H1 (cell line): ENCODE measurements around the gene ZBTB22. TPM values are rescaled to one million over a fixed set of nuclear protein-coding genes. Genes with fewer than 3 reads are reported as not detected.
A peak's percentile ranks its signal among the peaks of the same experiment; 100 is the strongest.

Experiments used
- ASH2L ChIP-seq: fragments of 200-600, 300-600 bp; sonication (generic); IDR thresholded peaks from one replicate; pipeline ENCODE4 v1.7.1; 2017; ENCODE audit warnings: low read length
- BACH1 ChIP-seq: IDR thresholded peaks from 2 replicates; pipeline ENCODE4 v1.6.1; 2012; ENCODE audit warnings: low read length, improper control_type of control experiment
- CBX8 ChIP-seq: fragments of 300-800, 300-1000 bp; sonication (generic); IDR thresholded peaks from 2 replicates; pipeline ENCODE4 v1.7.1; 2016; ENCODE audit warnings: low read depth, low read length, borderline replicate concordance
- CREB1 ChIP-seq: IDR thresholded peaks from 2 replicates; pipeline ENCODE4 v1.6.1; 2012; ENCODE audit warnings: inconsistent platforms
- CTBP2 ChIP-seq: IDR thresholded peaks from 2 replicates; pipeline ENCODE4 v1.7.0; 2011; ENCODE audit warnings: borderline replicate concordance, mild to moderate bottlenecking, moderate library complexity, mixed read lengths, low read length; ENCODE audit not compliant: insufficient read depth, insufficient read length
- EP300 ChIP-seq, 2 experiments: IDR thresholded peaks; 1 replicate in 1 of 2; 2 replicates in 1 of 2; pipeline ENCODE4 v1.6.1; 2011 to 2012; ENCODE audit warnings: low read depth in 2 of 2, low read length in 2 of 2, mild to moderate bottlenecking in 2 of 2, borderline replicate concordance in 1 of 2, inconsistent platforms in 1 of 2, moderate library complexity in 1 of 2
- GTF2F1 ChIP-seq: IDR thresholded peaks from 2 replicates; pipeline ENCODE4 v1.6.1; 2012; ENCODE audit warnings: low read depth, low read length, improper control_type of control experiment, borderline replicate concordance
- JUN ChIP-seq: IDR thresholded peaks from 2 replicates; pipeline ENCODE4 v1.6.1; 2011; ENCODE audit warnings: low read depth, mild to moderate bottlenecking, improper control_type of control experiment, low read length
- POLR2AphosphoS5 ChIP-seq: IDR thresholded peaks from 2 replicates; pipeline ENCODE4 v1.6.1; 2011; ENCODE audit warnings: low read depth, low read length
- POU5F1 ChIP-seq: IDR thresholded peaks from 2 replicates; pipeline ENCODE4 v1.6.1; 2011; ENCODE audit warnings: low read depth, mild to moderate bottlenecking, low read length, moderate library complexity
- SIN3A ChIP-seq, 2 experiments: IDR thresholded peaks in 1 of 2; conservative IDR thresholded peaks in 1 of 2; 2 replicates each; pipeline ENCODE4 v1.6.1; 2011 to 2012; ENCODE audit warnings: low read length in 2 of 2, improper control_type of control experiment in 1 of 2, low read depth in 1 of 2, mild to moderate bottlenecking in 1 of 2
- SIRT6 ChIP-seq: IDR thresholded peaks from one replicate; pipeline ENCODE4 v1.7.1; 2012; ENCODE audit warnings: low read length, inconsistent platforms
- SIX5 ChIP-seq: IDR thresholded peaks from 2 replicates; pipeline ENCODE4 v1.6.1; 2011; ENCODE audit warnings: mild to moderate bottlenecking, low read depth, low read length
- SP1 ChIP-seq: IDR thresholded peaks from 2 replicates; pipeline ENCODE4 v1.6.1; 2011; ENCODE audit warnings: low read depth, low read length
- SP4 ChIP-seq: IDR thresholded peaks from 2 replicates; pipeline ENCODE4 v1.6.1; 2012; ENCODE audit warnings: low read length, inconsistent platforms
- TAF1 ChIP-seq: IDR thresholded peaks from 2 replicates; pipeline ENCODE4 v1.6.1; 2011; ENCODE audit warnings: mild to moderate bottlenecking, low read depth, low read length
- TBP ChIP-seq: IDR thresholded peaks from 2 replicates; pipeline ENCODE4 v1.6.1; 2011; ENCODE audit warnings: low read depth, low read length, improper control_type of control experiment
- TCF12 ChIP-seq: IDR thresholded peaks from 2 replicates; pipeline ENCODE4 v1.6.1; 2011; ENCODE audit warnings: low read depth, mild to moderate bottlenecking, low read length
- YY1 ChIP-seq: IDR thresholded peaks from 2 replicates; pipeline ENCODE4 v1.6.1; 2011; ENCODE audit warnings: low read depth, mild to moderate bottlenecking, low read length
- ZNF274 ChIP-seq: IDR thresholded peaks from 2 replicates; pipeline ENCODE4 v1.7.0; 2012; ENCODE audit warnings: low read length, borderline replicate concordance; ENCODE audit errors: extremely low read depth
- polyA plus RNA-seq, 7 experiments: library from polyadenylated mRNA; depleted of rRNA in 3 of 7; stranded (reverse) in 5 of 7; unstranded in 2 of 7; fragments of >200 nt in 5 of 7; fragments of 200-250 nt in 2 of 7; gene quantifications; 1 replicate in 5 of 7; 2 replicates in 1 of 7; 4 replicates in 1 of 7; pipeline versions ENCODE4 v1.2.1 to v1.2.3, GENCODE V29; 2011 to 2013; ENCODE audit warnings: missing spikeins in 2 of 7, mixed read lengths in 2 of 7
- total RNA-seq: library from RNA; stranded (reverse); fragmentation: NEBNext Ultra II Directional; extraction: Animal tissue kit (Norgen Biotek cat#: 25700); gene quantifications from 2 replicates; pipeline ENCODE4 v1.2.1, GENCODE V29; 2021
- TF ChIP-seq, protein P1 (sequence below), 3 experiments: IDR thresholded peaks; 1 replicate in 2 of 3; 2 replicates in 1 of 3; pipeline versions ENCODE4 v1.5.1 to v1.6.1; 2011; ENCODE audit warnings: low read length in 3 of 3, mild to moderate bottlenecking in 3 of 3, inconsistent platforms in 2 of 3, low read depth in 1 of 3, moderate library complexity in 1 of 3; ENCODE audit not compliant: insufficient read depth in 1 of 3; ENCODE audit errors: control extremely low read depth in 1 of 3
- TF ChIP-seq, protein P2 (sequence below): IDR thresholded peaks from 2 replicates; pipeline ENCODE4 v1.6.1; 2012; ENCODE audit warnings: inconsistent platforms

The ZBTB22 gene
- total and polyA plus RNA-seq, 2 of the 8 experiments (the other 6 are each of a cell fraction or from before 2014, with no cell fraction given), result 7.4 to 9.9 TPM

DNA sequence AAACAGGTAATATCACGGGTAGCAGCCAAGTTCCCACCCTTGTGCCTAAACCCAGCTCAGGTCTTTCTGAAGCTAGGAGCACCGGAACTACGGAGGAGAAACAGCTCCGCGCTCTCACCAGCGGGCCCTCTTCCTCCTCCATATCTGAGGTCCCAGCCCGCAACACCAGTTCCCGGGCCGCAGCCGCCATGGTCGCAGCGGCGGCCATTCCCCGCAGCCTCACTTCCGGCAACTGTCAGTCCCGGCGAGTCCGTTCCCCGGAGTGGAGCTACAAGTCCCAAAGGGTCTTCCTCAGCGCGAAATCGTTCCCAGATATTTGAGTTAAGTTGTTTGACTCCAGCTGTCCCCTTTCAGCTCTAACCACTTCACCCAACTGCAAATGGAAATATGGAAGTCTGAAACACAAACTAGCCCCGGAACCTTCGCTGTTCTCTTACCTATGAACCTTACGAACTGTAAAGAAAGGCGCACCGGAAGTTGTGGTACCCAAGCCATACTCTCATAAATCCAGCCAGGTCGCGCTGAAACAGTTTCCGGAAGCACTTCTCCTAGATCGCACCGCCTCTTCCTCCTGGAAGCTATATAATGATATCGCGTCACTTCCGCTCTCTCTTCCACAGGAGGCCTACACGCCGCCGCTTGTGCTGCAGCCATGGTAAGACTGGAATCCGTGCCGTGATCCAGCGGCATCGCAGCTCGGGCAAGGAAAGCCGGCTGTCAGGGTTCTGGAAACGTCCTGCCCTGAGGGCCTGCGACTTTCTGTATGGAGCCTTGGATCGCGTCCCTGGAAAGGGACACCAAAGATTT lies 45.9 kb downstream of the ZBTB22 start, which contains the start of the genes RPS18 and VPS52 (continued):
- TF ChIP-seq SIN3A (conservative IDR thresholded peaks at IDR 0.05 in 1 of 2, IDR thresholded peaks at IDR 0.05 in 1 of 2; ENCODE audit: low read depth in 1 of 2, low read length in 2 of 2) (peak; percentile 32 to 74; a peak in 3 of 4 replicates), CTBP2 (peak; percentile 48), JUN (no peak), POU5F1 (no peak), SIRT6 (no peak), CREB1 (peak; percentile 91), EP300 (IDR thresholded peaks at IDR 0.05; ENCODE audit: borderline replicate concordance in 1 of 2, low read depth in 2 of 2, low read length in 2 of 2) (no peak), GTF2F1 (peak; percentile 84), TAF1 (peak; percentile 97), ASH2L (peak; percentile 94), SIX5 (0 out of 2 replicates have a peak, but pooled peaks have one; percentile 18), YY1 (peak; percentile 98), TBP (peak; percentile 97), SP4 (0 out of 2 replicates have a peak, but pooled peaks have one; percentile 93), POLR2AphosphoS5 (peak; percentile 99), SP1 (peak; percentile 54; the same call in 1 of the 2 replicates), ZNF274 (no peak), CBX8 (no peak), TCF12 (no peak), BACH1 (no peak)
- TF ChIP-seq, protein P1, sequence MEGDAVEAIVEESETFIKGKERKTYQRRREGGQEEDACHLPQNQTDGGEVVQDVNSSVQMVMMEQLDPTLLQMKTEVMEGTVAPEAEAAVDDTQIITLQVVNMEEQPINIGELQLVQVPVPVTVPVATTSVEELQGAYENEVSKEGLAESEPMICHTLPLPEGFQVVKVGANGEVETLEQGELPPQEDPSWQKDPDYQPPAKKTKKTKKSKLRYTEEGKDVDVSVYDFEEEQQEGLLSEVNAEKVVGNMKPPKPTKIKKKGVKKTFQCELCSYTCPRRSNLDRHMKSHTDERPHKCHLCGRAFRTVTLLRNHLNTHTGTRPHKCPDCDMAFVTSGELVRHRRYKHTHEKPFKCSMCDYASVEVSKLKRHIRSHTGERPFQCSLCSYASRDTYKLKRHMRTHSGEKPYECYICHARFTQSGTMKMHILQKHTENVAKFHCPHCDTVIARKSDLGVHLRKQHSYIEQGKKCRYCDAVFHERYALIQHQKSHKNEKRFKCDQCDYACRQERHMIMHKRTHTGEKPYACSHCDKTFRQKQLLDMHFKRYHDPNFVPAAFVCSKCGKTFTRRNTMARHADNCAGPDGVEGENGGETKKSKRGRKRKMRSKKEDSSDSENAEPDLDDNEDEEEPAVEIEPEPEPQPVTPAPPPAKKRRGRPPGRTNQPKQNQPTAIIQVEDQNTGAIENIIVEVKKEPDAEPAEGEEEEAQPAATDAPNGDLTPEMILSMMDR (IDR thresholded peaks at IDR 0.05; ENCODE audit: control extremely low read depth in 1 of 3, insufficient read depth in 1 of 3, low read depth in 1 of 3, low read length in 3 of 3), result no peak
- TF ChIP-seq, protein P2, sequence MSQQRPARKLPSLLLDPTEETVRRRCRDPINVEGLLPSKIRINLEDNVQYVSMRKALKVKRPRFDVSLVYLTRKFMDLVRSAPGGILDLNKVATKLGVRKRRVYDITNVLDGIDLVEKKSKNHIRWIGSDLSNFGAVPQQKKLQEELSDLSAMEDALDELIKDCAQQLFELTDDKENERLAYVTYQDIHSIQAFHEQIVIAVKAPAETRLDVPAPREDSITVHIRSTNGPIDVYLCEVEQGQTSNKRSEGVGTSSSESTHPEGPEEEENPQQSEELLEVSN, result peak; percentile 27; the same call in 1 of the 2 replicates
